ENCODE data around the gene NOTCH1. TPM values are rescaled to one million over a fixed set of nuclear protein-coding genes. Genes with fewer than 3 reads are reported as not detected.

Gene NOTCH1
- total and polyA plus RNA-seq, 2 of the 4 experiments (the other 2 are of a cell fraction), result 1.8 to 6.0 TPM

- POLR2A ChIA-PET (ENCODE audit: unreplicated experiment), result no interaction called here
- no peak for TF ChIP-seq NFE2L2 (IDR thresholded peaks at IDR 0.05; ENCODE audit: low read depth, low read length)
- TF ChIP-seq CEBPB (IDR thresholded peaks at IDR 0.05; ENCODE audit: low read depth, low read length), result no peak
- TF ChIP-seq RFX5 (IDR thresholded peaks at IDR 0.05; ENCODE audit: low read depth, low read length), result no peak
- no peak for TF ChIP-seq USF2 (IDR thresholded peaks at IDR 0.05; ENCODE audit: low read depth, low read length)
- TF ChIP-seq RAD21 (IDR thresholded peaks at IDR 0.05; ENCODE audit: low read length), result no peak
- TF ChIP-seq FOS (IDR thresholded peaks at IDR 0.05; ENCODE audit: low read depth, low read length), result no peak
- TF ChIP-seq MAFK (IDR thresholded peaks at IDR 0.05; ENCODE audit: low read depth, low read length), result no peak
- TF ChIP-seq RCOR1 (IDR thresholded peaks at IDR 0.05; ENCODE audit: insufficient replicate concordance, low read length), result no peak
- no peak for TF ChIP-seq ELK1 (IDR thresholded peaks at IDR 0.05; ENCODE audit: borderline replicate concordance, low read depth, low read length)
- TF ChIP-seq CHD1 (IDR thresholded peaks at IDR 0.05; ENCODE audit: low read depth, low read length), result no peak
- no peak for TF ChIP-seq BHLHE40 (IDR thresholded peaks at IDR 0.05; ENCODE audit: low read depth, low read length)
- TF ChIP-seq POLR2A (IDR thresholded peaks at IDR 0.05; ENCODE audit: low read depth, low read length), result no peak
- TF ChIP-seq MXI1 (IDR thresholded peaks at IDR 0.05; ENCODE audit: borderline replicate concordance, low read depth, low read length), result no peak
- no peak for TF ChIP-seq SMC3 (IDR thresholded peaks at IDR 0.05; ENCODE audit: low read depth, low read length)
- no peak overlapping the region for H2AK5ac ChIP-seq (ENCODE audit: low read depth, low read length)
- peaks cover 21% of the 10 kb centered on the region; the same call in 1 of the 2 replicates for H3K36me3 ChIP-seq (ENCODE audit: control insufficient read depth, insufficient read depth, low read length)
- 85% methylated on average over 10 of the region's 18 CpGs; no CpG with 5 or more reads in 1 of the 2 experiments for WGBS, 2 experiments (ENCODE audit: extremely low coverage in 2 of 2, insufficient read length in 1 of 2)
- no peaks in the 10 kb centered on the region for H3K9me3 ChIP-seq (ENCODE audit: control insufficient read depth, insufficient read depth, low read length)
- BruUV-seq (replicated peaks), result no TSS peak
- H2BK20ac ChIP-seq (ENCODE audit: low read depth, low read length), result no peak overlapping the region
- 0 out of 2 replicates have a peak, but pooled peaks cover 2% of the 10 kb centered on the region for H3K4me1 ChIP-seq (ENCODE audit: control insufficient read depth, insufficient read depth, low read length)
- H3K27ac ChIP-seq (ENCODE audit: insufficient read depth, low read length), result no peak overlapping the region
- H4K91ac ChIP-seq (ENCODE audit: insufficient read depth, low read depth, low read length), result no peak overlapping the region
- no peak overlapping the region for H2BK120ac ChIP-seq (ENCODE audit: low read depth, low read length)
- H4K8ac ChIP-seq (ENCODE audit: low read depth in 2 of 2, low read length in 2 of 2), result no peak overlapping the region
- H2BK5ac ChIP-seq (ENCODE audit: low read depth, low read length, poor library complexity, severe bottlenecking), result no peak overlapping the region
- H2AFZ ChIP-seq (replicated peaks; ENCODE audit: low read length, poor library complexity), result no peak overlapping the region
- in situ Hi-C loops (cut with MboI; ENCODE audit: low sequenced_read_pairs) (no loop called here), dilution Hi-C loops (cut with HindIII; ENCODE audit: low sequenced_read_pairs, unreplicated experiment) (no loop called here), intact Hi-C loops (cut with micrococcal nuclease) (no loop called here)
- ATAC-seq (ENCODE audit: low read depth), result no peak
- no peak overlapping the region for H3K9ac ChIP-seq (ENCODE audit: low read depth, low read length)
- no peak overlapping the region for H2BK15ac ChIP-seq (ENCODE audit: low read depth, low read length)
- no peak overlapping the region for H3K56ac ChIP-seq (ENCODE audit: extremely low read depth, insufficient read depth, low read length)
- H3K18ac ChIP-seq (ENCODE audit: low read depth, low read length), result no peak overlapping the region
- H3K4me2 ChIP-seq (ENCODE audit: low read depth, low read length), result no peak overlapping the region
- peaks cover 63% of the 10 kb centered on the region for H4K20me1 ChIP-seq (ENCODE audit: insufficient read depth, low read length)
- no peak overlapping the region for H3K23ac ChIP-seq (ENCODE audit: low read depth, low read length)
- no peak overlapping the region for H3K14ac ChIP-seq (replicated peaks; ENCODE audit: low read depth, low read length)
- H3K79me1 ChIP-seq (ENCODE audit: low read depth in 1 of 2, low read length in 2 of 2), result peaks cover 9 to 54% of the 10 kb centered on the region in 2 experiments
- no peaks in the 10 kb centered on the region for H3K27me3 ChIP-seq (ENCODE audit: control insufficient read depth, insufficient read depth, low read length)
- no peak overlapping the region for H4K5ac ChIP-seq (ENCODE audit: low read depth, low read length)
- H3K4me3 ChIP-seq (ENCODE audit: insufficient read depth, low read depth, low read length), result no peak overlapping the region
- no peak overlapping the region for H3K4ac ChIP-seq (ENCODE audit: low read depth, low read length)
- CTCF ChIA-PET, result no interaction called here
- no peak for DNase-seq
- no peak overlapping the region for H2AK9ac ChIP-seq (replicated peaks; ENCODE audit: low read depth, low read length, poor library complexity)
- H3K9me1 ChIP-seq (ENCODE audit: insufficient read depth, low read length), result no peaks in the 10 kb centered on the region
These were observed 11.5 kb downstream of the NOTCH1 start for GRCh38 chr9:136534366-136534765.

All from IMR-90 (cell line).